Lower leg skin (tissue), 3 donors: ENCODE data around the gene TMPRSS13.

Experiments
- POLR2A ChIP-seq, 2 donors: fragments of 450-650 bp; IDR thresholded peaks; one replicate each; pipeline ENCODE4 v1.6.1; 2016 to 2017; ENCODE audit warnings: antibody characterized with exemption in 2 of 2, mild to moderate bottlenecking in 1 of 2, moderate library complexity in 1 of 2
- TF ChIP-seq, protein P1 (sequence below), 3 donors: fragments of 450-650 bp; IDR thresholded peaks; one replicate each; pipeline ENCODE4 v1.5.1; 2016; ENCODE audit warnings: antibody characterized with exemption in 3 of 3, mild to moderate bottlenecking in 3 of 3, moderate library complexity in 2 of 3

DNA sequence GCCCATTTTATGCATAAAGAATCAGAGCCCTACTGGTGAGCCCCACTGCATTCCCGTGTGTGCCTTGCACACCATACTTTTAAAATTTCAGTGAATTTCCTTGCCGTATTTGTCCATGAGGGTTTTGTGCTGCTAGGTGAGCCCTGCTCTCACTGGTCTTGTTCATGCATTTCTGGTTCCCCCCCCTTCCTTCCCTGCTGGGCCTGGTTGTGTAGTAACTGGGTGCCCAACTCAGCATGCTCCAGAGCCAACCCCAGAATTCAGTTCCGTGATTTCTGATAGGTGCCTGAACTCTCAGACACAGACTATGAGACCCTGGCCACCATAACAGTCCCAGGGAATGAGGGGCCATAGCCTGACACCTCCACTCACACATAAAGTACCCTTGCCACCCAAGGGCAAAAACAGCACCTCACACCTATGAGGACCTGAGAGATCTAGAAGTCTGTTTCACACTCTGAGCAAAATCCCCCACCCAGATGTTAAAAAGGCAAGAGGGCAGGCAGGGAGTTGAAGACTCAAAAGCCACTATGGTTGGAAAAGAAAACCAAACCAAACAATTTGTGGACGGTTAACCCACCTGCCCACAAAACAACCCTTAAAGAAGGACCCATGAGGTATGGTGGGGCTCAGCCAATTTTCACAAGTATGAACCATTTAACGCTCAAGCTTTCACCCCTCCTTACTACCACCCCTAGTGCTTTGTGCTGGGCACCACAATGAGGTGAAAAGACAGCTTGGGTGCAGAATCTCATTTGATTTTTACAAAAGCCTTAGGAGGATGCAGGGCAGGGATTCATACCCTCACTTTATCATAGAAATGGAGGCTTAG, 40.2 kb upstream of the TMPRSS13 start:
- TF ChIP-seq, protein P1, sequence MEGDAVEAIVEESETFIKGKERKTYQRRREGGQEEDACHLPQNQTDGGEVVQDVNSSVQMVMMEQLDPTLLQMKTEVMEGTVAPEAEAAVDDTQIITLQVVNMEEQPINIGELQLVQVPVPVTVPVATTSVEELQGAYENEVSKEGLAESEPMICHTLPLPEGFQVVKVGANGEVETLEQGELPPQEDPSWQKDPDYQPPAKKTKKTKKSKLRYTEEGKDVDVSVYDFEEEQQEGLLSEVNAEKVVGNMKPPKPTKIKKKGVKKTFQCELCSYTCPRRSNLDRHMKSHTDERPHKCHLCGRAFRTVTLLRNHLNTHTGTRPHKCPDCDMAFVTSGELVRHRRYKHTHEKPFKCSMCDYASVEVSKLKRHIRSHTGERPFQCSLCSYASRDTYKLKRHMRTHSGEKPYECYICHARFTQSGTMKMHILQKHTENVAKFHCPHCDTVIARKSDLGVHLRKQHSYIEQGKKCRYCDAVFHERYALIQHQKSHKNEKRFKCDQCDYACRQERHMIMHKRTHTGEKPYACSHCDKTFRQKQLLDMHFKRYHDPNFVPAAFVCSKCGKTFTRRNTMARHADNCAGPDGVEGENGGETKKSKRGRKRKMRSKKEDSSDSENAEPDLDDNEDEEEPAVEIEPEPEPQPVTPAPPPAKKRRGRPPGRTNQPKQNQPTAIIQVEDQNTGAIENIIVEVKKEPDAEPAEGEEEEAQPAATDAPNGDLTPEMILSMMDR (IDR thresholded peaks at IDR 0.05), result no peak
- TF ChIP-seq POLR2A (IDR thresholded peaks at IDR 0.05), result no peak
